ENCODE results near the gene TUBAL3. TPM values are rescaled to one million over a fixed set of nuclear protein-coding genes. Genes with fewer than 3 reads are reported as not detected.

Gene TUBAL3
- polyA plus RNA-seq, 1 of the 3 experiments (the other 2 are of a cell fraction), result not detected

DNA sequence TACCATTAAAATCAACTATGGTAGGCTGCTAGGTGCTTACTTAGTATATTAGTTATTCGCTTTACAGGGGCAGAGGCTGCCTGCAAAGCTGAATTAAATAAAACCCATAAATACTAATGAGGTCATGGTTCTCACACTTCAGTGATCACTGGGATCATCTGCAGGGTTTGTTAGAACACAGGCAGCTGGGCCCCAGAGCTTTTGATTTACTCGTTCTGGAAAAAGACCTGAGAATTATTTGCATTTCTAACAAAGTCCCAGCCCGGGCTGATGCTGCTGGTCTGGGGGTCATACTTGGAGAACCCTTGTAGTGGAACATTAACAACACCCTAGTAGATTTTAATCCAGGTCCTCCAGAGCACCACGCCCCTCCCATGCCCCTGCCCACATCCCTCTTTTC, 31.3 kb downstream of the TUBAL3 start:
- no peak for TF ChIP-seq TEAD4 (IDR thresholded peaks at IDR 0.05; ENCODE audit: borderline replicate concordance, insufficient read depth)
- no peak for TF ChIP-seq TCF12 (IDR thresholded peaks at IDR 0.05)
- TF ChIP-seq, protein P1, sequence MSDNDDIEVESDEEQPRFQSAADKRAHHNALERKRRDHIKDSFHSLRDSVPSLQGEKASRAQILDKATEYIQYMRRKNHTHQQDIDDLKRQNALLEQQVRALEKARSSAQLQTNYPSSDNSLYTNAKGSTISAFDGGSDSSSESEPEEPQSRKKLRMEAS (IDR thresholded peaks at IDR 0.05; ENCODE audit: low read depth), result no peak
- TF ChIP-seq GATA2 (CRISPR knock-in tag; IDR thresholded peaks at IDR 0.05), result no peak
- no peak for TF ChIP-seq EZH2phosphoT487 (IDR thresholded peaks at IDR 0.05; ENCODE audit: borderline replicate concordance, low read depth)
- no peak for TF ChIP-seq SIN3A (IDR thresholded peaks at IDR 0.05; ENCODE audit: borderline replicate concordance, low read depth, low read length)
- no peak for TF ChIP-seq EP300 (IDR thresholded peaks at IDR 0.05; ENCODE audit: borderline replicate concordance in 1 of 2, low read depth in 1 of 2, low read length in 1 of 2)
- TF ChIP-seq, protein P2, sequence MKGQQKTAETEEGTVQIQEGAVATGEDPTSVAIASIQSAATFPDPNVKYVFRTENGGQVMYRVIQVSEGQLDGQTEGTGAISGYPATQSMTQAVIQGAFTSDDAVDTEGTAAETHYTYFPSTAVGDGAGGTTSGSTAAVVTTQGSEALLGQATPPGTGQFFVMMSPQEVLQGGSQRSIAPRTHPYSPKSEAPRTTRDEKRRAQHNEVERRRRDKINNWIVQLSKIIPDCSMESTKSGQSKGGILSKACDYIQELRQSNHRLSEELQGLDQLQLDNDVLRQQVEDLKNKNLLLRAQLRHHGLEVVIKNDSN (IDR thresholded peaks at IDR 0.05; ENCODE audit: borderline replicate concordance, low read depth), result no peak
- TF ChIP-seq, protein P3, sequence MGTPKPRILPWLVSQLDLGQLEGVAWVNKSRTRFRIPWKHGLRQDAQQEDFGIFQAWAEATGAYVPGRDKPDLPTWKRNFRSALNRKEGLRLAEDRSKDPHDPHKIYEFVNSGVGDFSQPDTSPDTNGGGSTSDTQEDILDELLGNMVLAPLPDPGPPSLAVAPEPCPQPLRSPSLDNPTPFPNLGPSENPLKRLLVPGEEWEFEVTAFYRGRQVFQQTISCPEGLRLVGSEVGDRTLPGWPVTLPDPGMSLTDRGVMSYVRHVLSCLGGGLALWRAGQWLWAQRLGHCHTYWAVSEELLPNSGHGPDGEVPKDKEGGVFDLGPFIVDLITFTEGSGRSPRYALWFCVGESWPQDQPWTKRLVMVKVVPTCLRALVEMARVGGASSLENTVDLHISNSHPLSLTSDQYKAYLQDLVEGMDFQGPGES (IDR thresholded peaks at IDR 0.05; ENCODE audit: low read depth, low read length), result no peak
- TF ChIP-seq GABPA (IDR thresholded peaks at IDR 0.05; ENCODE audit: low read depth), result no peak
- no peak for TF ChIP-seq YY1 (IDR thresholded peaks at IDR 0.05; ENCODE audit: low read depth)
- no peak for TF ChIP-seq RAD21 (IDR thresholded peaks at IDR 0.05; ENCODE audit: low read length)
- no peak for TF ChIP-seq FOXJ3 (CRISPR knock-in tag; IDR thresholded peaks at IDR 0.05)
- TF ChIP-seq, protein P4, sequence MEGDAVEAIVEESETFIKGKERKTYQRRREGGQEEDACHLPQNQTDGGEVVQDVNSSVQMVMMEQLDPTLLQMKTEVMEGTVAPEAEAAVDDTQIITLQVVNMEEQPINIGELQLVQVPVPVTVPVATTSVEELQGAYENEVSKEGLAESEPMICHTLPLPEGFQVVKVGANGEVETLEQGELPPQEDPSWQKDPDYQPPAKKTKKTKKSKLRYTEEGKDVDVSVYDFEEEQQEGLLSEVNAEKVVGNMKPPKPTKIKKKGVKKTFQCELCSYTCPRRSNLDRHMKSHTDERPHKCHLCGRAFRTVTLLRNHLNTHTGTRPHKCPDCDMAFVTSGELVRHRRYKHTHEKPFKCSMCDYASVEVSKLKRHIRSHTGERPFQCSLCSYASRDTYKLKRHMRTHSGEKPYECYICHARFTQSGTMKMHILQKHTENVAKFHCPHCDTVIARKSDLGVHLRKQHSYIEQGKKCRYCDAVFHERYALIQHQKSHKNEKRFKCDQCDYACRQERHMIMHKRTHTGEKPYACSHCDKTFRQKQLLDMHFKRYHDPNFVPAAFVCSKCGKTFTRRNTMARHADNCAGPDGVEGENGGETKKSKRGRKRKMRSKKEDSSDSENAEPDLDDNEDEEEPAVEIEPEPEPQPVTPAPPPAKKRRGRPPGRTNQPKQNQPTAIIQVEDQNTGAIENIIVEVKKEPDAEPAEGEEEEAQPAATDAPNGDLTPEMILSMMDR (IDR thresholded peaks at IDR 0.05), result no peak
- no peak for TF ChIP-seq MEF2A (IDR thresholded peaks at IDR 0.05; ENCODE audit: borderline replicate concordance, low read depth)
- no peak for TF ChIP-seq TAF1 (IDR thresholded peaks at IDR 0.05; ENCODE audit: borderline replicate concordance, low read depth, low read length)
- no peak for TF ChIP-seq RFX5 (IDR thresholded peaks at IDR 0.05; ENCODE audit: low read length)
- TF ChIP-seq FOSL2 (IDR thresholded peaks at IDR 0.05; ENCODE audit: borderline replicate concordance, low read depth), result no peak
- no peak for TF ChIP-seq NRF1 (IDR thresholded peaks at IDR 0.05; ENCODE audit: low read depth, low read length)
- no peaks in the 10 kb centered on the region for H4K20me1 ChIP-seq (ENCODE audit: insufficient read depth)
- no peak overlapping the region for H3K9ac ChIP-seq
- no peaks in the 10 kb centered on the region for H3K79me2 ChIP-seq (ENCODE audit: insufficient read depth)
- H3K9me2 ChIP-seq, result no peaks in the 10 kb centered on the region
- ChIA-PET CTCF (no interaction called here), POLR2A (no interaction called here)
- no peak overlapping the region for H3K4me3 ChIP-seq (ENCODE audit: low read depth in 2 of 2, low read length in 1 of 2)
- H3K4me1 ChIP-seq (ENCODE audit: control insufficient read depth in 1 of 2, insufficient read depth in 2 of 2, low read depth in 1 of 2, low read length in 1 of 2), result no peaks in the 10 kb centered on the region
- peaks cover 21% of the 10 kb centered on the region for H3F3A ChIP-seq (replicated peaks; ENCODE audit: insufficient read depth)
- peaks cover 24% of the 10 kb centered on the region; the same call in 1 of the 2 replicates for H3K27me3 ChIP-seq (ENCODE audit: insufficient read depth)
- WGBS (ENCODE audit: low lambda C conversion rate), result 23% methylated on average over 4 of the region's 4 CpGs
- no peak overlapping the region for H3K4me2 ChIP-seq
- no peak overlapping the region for H2AFZ ChIP-seq (ENCODE audit: low read depth)
- DNase-seq, result no peak
- H3K9me3 ChIP-seq, result no peaks in the 10 kb centered on the region
- no peak overlapping the region for H3K27ac ChIP-seq (ENCODE audit: low read depth in 2 of 2, low read length in 1 of 2)
- no peaks in the 10 kb centered on the region for H3K36me3 ChIP-seq (replicated peaks in 1 of 2; ENCODE audit: control insufficient read depth in 1 of 2, insufficient read depth in 2 of 2, low read length in 1 of 2)

Data from SK-N-SH (cell line).